ENCODE data around the gene ADAMTS18. TPM values are rescaled to one million over a fixed set of nuclear protein-coding genes. Genes with fewer than 3 reads are reported as not detected.

ADAMTS18 gene
- total RNA-seq, 6 experiments from 2014 or later, result not detected

DNA sequence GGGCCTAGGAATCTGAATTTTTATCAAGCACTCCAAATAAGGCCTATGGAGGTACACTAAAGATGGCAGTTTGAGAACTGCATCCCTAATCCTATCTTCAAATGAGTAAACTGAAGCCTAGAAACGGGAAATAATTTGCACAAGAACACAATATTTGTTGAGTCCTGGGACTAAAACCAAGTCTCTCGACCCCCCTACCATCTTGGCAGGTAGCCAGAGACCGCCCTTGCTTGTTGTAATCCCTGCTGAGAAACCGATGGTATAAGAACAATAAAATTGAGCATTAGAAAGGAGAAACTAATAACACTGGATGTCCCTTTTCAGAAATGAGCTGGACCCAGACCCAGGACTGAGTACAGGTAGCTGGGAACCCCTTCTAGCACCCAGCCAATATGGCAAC is 24.4 kb downstream of the ADAMTS18 start:
- H3K27ac ChIP-seq, result no peak overlapping the region
- WGBS (ENCODE audit: insufficient coverage, low coverage, low lambda C conversion rate, missing lambda C conversion rate), result 56% methylated on average over 4 of the region's 4 CpGs
- H3K27me3 ChIP-seq, result no peaks in the 10 kb centered on the region
- intact Hi-C loops (cut with DNase I), result no loop called here
- H3K36me3 ChIP-seq, result no peaks in the 10 kb centered on the region
- DNase-seq (no peak), ATAC-seq (no peak)
- TF ChIP-seq POLR2A (IDR thresholded peaks at IDR 0.05), result no peak
- no peak for TF ChIP-seq CTCF (IDR thresholded peaks at IDR 0.05)
- H3K4me1 ChIP-seq, result no peaks in the 10 kb centered on the region
- H3K9me3 ChIP-seq, result no peaks in the 10 kb centered on the region
- no peak overlapping the region for H3K4me3 ChIP-seq

GRCh38 chr16:77409311-77409710 is 25.5 kb downstream of the ADAMTS18 start:
- no peak for TF ChIP-seq POLR2A (IDR thresholded peaks at IDR 0.05)
- TF ChIP-seq CTCF (IDR thresholded peaks at IDR 0.05), result no peak
- no peak for ATAC-seq

GRCh38 chr16:77408607-77409006 is 26.2 kb downstream of the ADAMTS18 start:
- intact Hi-C loops (cut with DNase I), result no loop called here
- DNase-seq (no peak), ATAC-seq (no peak)
- Histone ChIP-seq H3K27me3 (no peaks in the 10 kb centered on the region), H3K9me3 (no peaks in the 10 kb centered on the region), H3K4me1 (no peaks in the 10 kb centered on the region), H3K27ac (no peak overlapping the region), H3K36me3 (no peaks in the 10 kb centered on the region), H3K4me3 (no peak overlapping the region)
- TF ChIP-seq POLR2A (IDR thresholded peaks at IDR 0.05) (no peak), CTCF (IDR thresholded peaks at IDR 0.05) (no peak)

More at GRCh38 chr16:77409311-77409710, 25.5 kb downstream of the ADAMTS18 start:
- Histone ChIP-seq H3K27ac (no peak overlapping the region), H3K9me3 (no peaks in the 10 kb centered on the region), H3K4me3 (no peak overlapping the region), H3K4me1 (no peaks in the 10 kb centered on the region), H3K27me3 (no peaks in the 10 kb centered on the region), H3K36me3 (no peaks in the 10 kb centered on the region)
- 56% methylated on average over 5 of the region's 5 CpGs for WGBS (ENCODE audit: insufficient coverage, low coverage, low lambda C conversion rate, missing lambda C conversion rate)
- intact Hi-C loops (cut with DNase I), result no loop called here
- DNase-seq, result no peak

DNA sequence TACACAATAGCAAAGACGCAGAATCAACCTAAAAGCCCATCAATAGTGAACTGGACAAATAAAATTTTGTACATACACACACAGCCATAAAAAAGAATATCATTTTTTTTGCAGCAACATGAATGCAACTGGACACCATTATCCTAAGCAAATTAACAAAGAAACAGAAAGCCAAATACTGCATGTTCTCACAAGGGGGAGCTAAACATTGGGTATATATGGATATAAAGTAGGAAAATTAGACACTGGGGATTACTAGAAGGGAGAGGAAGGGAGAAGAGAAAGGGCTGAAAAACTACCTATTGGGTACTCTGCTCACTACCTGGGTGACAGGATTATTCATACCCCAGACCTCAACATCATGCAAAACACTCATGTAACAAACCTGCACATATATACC is 28.2 kb downstream of the ADAMTS18 start:
- H3K9me3 ChIP-seq, result no peaks in the 10 kb centered on the region
- H3K36me3 ChIP-seq, result no peaks in the 10 kb centered on the region
- DNase-seq (no peak), ATAC-seq (no peak)
- H3K27me3 ChIP-seq, result no peaks in the 10 kb centered on the region
- H3K4me3 ChIP-seq, result no peak overlapping the region
- TF ChIP-seq POLR2A (IDR thresholded peaks at IDR 0.05), result no peak
- no peak for TF ChIP-seq CTCF (IDR thresholded peaks at IDR 0.05)
- no peaks in the 10 kb centered on the region for H3K4me1 ChIP-seq
- no peak overlapping the region for H3K27ac ChIP-seq
- WGBS (ENCODE audit: insufficient coverage, low coverage, low lambda C conversion rate, missing lambda C conversion rate), result 54% methylated on average over 1 of the region's 1 CpG
- intact Hi-C loops (cut with DNase I), result no loop called here

DNA sequence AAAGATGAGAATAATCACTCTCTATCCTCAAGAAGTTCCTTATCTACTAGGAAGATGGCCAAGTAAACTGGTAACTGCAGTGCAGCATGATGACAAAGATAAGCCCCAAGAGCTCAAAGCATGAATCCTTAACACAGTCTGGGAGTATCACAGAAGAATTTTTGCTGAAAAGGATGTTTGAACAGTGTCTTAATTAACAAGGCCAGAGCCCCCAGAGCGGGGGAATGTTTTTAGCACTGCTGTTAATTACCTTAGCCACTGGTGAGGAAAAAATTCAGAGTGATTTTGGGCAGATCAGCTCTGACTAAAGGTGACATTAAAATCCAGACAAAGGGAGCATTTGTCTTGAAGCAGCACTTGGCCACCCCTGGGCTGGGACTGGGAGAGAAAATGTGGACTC is 30.1 kb downstream of the ADAMTS18 start:
- Histone ChIP-seq H3K4me3 (no peak overlapping the region), H3K4me1 (no peaks in the 10 kb centered on the region), H3K9me3 (no peaks in the 10 kb centered on the region), H3K36me3 (no peaks in the 10 kb centered on the region), H3K27me3 (no peaks in the 10 kb centered on the region), H3K27ac (no peak overlapping the region)
- DNase-seq (no peak), ATAC-seq (no peak)
- 22% methylated on average over 1 of the region's 1 CpG for WGBS (ENCODE audit: insufficient coverage, low coverage, low lambda C conversion rate, missing lambda C conversion rate)
- intact Hi-C loops (cut with DNase I), result no loop called here
- no peak for TF ChIP-seq CTCF (IDR thresholded peaks at IDR 0.05)
- no peak for TF ChIP-seq POLR2A (IDR thresholded peaks at IDR 0.05)
